Jurkat, Clone E6-1 (cell line): ENCODE measurements around the gene ATRN.
A peak's percentile ranks its signal among the peaks of the same experiment; 100 is the strongest.

Experiments
- DNase-seq: peaks from one replicate; pipeline ENCODE4 v3.0.0-alpha.2; 2011; ENCODE audit warnings: low read depth, low spot score
- H3K4me3 ChIP-seq: 2 replicates; pipeline ENCODE4 v1.5.1; 2011; ENCODE audit warnings: mild to moderate bottlenecking, low read length, control low read depth, moderate library complexity

Gene ATRN

DNA sequence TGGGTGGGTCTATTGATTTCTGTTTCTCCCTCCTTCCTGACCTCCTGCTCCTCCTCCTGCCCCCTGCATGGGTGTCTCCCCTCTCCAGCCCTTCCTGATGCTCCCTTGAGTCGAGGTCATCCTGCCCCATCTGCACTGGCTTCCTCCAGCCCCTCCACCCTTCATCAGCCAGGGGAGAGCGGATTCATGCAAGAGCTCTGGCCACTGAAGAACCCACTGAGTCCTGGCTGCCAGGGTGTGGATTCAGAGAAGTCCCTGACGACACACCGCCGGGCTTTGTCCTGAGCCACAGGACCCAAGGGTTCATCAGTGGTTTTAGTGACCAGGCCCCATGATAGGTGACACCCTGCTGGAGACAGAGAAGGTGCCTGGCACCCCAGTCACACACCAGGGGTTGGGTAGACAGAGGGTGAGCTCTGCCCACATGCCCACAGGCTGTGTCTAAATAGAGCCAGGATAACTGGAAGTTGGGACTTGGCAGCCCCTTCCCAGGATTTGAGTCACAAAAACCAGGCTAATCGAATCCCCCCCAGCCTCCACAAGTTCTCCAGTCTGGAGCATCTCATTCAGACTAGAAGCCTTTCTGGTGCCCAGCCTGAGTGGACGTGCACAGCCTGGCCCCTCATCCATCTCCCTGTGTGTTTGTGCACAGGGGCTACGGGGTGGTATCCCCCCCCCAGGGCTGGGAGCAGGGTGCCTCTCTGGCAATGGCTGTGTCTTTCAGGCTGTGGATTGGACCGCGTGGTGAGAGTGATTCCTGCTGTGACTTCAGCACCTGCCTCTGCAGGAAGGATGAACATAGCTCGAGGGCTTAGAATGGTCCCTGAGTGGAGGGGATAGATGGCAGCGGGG lies 191.2 kb downstream of the ATRN start:
- H3K4me3 ChIP-seq, result no peak overlapping the region
- no peak for DNase-seq

GRCh38 chr20:3663031-3663701 lies 192.3 kb downstream of the ATRN start, which contains the start of gene GFRA4:
Gene GFRA4, minus strand, starts transcription at chr20:3663399. Its CDS starts 0 bp downstream, at chr20:3663399.
- DNase-seq, result no peak
- H3K4me3 ChIP-seq, result no peak within 1 kb of the TSS

DNA sequence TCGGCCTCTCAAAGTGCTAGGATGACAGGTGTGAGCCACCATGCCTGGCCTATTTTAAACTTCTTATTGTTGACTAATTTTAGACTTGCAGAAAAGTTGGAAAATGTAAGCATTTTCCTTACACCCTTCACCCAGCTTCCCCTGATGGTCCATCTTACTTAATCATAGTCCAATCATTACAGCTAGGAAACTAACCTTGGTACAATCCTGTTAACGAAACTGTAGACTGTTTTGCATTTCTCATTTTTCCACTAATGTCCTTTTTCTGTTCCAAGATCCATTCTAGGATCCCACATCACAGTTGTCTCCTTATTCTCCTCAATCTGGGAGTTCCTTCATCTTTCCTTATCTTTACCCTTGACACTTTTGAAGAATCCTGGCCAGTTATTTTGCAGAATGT lies 193.0 kb downstream of the ATRN start:
- no peak for DNase-seq
- no peak overlapping the region for H3K4me3 ChIP-seq

DNA sequence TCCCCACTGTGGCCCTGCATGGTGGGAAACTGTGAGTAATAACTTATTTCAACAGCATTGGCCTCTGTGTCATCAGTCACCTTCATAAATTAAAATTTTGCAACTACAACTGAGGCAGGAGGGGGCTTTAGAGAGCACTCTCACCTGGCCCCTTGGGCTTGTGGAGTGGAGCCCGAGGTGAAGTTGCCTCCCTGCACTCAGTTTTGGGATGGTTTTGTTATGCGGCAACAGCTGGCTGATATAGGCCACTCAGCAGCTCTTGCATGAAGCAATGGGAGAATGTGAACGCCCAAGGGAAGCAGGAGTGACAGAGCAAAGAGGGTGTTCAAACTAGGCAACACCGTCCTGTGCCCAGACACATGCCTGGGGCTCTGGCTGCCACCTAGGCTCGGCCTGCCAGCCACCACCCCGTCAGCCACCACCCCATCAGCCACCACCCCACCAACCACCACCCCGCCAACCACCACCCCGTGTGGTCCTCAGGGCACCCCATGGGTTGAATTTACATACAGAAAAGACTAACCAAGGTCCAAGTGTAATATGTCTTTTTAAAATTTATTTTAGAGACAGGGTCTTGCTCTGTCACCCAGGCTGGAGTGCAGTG lies 196.7 kb downstream of the ATRN start:
- no peak for DNase-seq
- no peak overlapping the region for H3K4me3 ChIP-seq

GRCh38 chr20:3669710-3670367 lies 199.0 kb downstream of the ATRN start:
- DNase-seq, result no peak
- no peak overlapping the region for H3K4me3 ChIP-seq

DNA sequence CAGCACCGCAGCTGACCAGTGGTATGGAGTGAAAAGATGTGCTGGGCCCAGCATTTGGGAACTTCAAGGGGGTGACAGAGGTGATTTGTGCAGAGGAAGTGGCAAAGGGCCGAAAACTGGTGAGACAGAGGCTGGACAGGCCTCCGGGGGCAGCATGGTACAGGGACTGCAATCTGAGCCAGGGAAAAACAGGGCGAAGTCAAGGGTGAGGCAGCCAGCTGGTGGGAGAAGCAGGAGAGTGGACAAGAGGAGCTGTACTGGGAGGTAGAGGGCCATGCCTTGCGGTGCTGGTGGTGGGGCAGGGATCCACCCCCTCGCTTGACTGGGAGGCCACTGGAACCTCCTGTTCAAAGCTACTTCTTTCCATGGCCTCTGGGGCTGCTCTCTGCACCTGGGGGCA lies 199.7 kb downstream of the ATRN start:
- H3K4me3 ChIP-seq, result no peak overlapping the region
- DNase-seq, result no peak

DNA sequence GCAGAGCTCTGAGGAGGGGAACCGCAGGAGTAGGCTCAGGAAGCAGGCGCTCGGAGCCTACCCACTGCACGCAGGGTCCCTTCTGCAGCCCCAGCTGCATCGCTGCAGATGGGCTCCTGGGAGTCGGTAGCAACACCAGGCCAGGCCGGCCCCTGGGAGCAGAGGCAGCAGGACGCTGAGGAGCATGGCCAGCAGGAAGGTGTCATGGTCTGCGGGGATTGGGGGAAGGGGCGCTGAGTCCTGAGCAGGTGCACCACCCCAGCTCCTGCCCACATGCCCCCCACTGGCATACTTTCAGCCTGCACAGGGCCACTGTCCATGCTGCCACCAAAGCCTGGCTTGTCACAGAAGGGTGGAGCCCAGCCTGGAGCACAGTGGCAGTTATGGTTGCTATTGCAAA lies 200.1 kb downstream of the ATRN start:
- H3K4me3 ChIP-seq, result no peak overlapping the region
- peak; percentile 78 for DNase-seq

GRCh38 chr20:3671986-3672546 lies 201.2 kb downstream of the ATRN start:
- H3K4me3 ChIP-seq, result peak overlapping the region; percentile 45
- no peak for DNase-seq

- H3K4me3 ChIP-seq, result peak overlapping the region; percentile 45
- DNase-seq, result no peak
Measured at GRCh38 chr20:3672547-3673171, 201.8 kb downstream of the ATRN start.

- H3K4me3 ChIP-seq, result peak overlapping the region; percentile 45; the same call in 1 of the 2 replicates
- no peak for DNase-seq
Measured at GRCh38 chr20:3673221-3674070, 202.6 kb downstream of the ATRN start.

DNA sequence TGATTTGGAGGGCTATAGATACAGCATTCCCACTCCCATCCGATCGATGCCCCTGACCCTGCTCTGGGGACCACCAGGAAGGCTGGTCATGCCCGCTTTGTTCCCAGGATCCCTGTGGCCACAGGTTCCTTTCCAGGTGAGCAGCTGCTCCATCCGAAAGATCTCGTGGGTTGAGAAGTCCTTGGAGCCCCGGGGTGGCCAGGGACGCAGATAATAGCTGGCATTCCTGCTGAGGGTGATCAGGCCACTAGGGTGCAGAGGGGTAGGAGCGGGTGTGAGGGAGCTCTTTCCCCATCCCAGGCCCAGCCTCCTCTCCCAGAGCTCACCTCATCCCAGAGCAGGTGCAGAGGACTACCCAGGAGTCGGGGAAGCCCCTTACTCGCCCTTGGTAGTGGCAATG lies 203.6 kb downstream of the ATRN start:
- H3K4me3 ChIP-seq, result no peak overlapping the region
- DNase-seq, result no peak

DNA sequence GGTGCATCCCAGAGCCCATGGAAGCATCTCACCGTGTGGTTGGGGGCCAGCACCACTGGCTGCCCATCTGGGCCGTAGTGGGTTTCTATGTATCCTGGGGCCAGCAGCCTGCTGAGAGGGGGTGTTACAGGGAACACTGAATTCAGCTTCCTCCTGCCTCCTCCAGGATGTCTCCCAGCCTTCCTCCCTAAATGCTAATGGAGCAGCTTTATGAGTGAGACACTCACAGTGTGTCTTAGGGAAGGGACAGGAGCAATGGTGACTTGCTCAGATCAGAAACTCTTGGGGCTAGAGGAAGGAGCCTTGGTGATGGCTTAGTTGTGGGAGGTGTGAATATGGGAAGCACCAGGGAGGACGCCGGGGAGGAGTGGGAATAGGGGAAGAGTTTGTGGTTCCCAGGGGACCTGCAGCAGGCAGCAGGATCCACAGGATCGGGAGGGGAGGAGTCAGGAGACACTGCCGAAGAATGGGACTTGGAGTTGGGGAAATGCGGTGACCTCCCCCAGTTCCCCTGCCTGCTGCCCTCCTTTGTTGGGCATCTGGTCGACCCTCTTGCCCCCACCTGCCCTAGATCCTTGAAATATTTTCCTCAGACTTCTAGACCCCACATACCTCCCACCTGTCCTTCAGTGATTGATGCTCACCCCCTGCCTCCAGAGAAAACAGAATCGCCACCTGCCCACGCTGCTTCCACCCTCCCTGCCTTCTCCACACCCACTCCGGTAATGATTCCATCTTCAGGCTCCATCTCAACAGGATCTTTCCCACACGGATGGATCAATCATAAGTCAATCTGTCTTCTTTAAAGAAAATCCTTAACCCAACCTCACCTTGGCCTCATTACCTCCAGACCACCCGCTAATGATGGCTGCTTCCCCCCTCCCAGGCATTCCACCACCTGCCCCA lies 204.4 kb downstream of the ATRN start:
- DNase-seq, result no peak
- no peak overlapping the region for H3K4me3 ChIP-seq

- no peak for DNase-seq
- no peak overlapping the region for H3K4me3 ChIP-seq
Measured at GRCh38 chr20:3677733-3678132, 206.9 kb downstream of the ATRN start.

DNA sequence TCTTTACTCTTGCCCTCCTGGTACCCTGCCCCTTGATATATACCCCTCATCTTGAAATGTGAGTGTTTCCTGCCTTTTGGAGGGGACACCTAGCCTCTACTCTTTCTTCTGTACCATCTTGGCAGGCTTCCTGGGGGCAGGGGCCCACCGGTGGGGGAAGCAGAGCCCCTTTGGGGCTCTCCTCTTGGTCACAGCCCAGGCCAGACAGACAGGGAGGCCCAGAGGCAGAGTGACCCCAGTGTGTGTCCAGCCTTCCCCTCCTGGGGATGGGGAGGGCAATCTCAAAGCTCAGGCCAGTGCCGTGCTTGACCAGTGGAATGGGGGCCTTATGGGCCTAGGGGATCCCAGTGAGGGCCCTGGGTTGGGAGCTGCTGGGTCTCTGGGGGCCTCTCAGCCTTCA lies 207.4 kb downstream of the ATRN start:
- no peak overlapping the region for H3K4me3 ChIP-seq
- no peak for DNase-seq

GRCh38 chr20:3678856-3679720 lies 208.3 kb downstream of the ATRN start:
- DNase-seq, result no peak
- H3K4me3 ChIP-seq, result no peak overlapping the region
